OCI-LY3 (cell line): ENCODE results near the gene DNAJC17.

ENCODE experiments used
- EZH2phosphoT487 ChIP-seq: fragments of 200-600 bp; shearing (Covaris generic); IDR thresholded peaks from 2 replicates; pipeline ENCODE4 v1.6.1; 2018; ENCODE audit warnings: antibody characterized with exemption, mixed run types, low read depth
- TF ChIP-seq, protein P1 (sequence below): fragments of 200-600, 300-600 bp; sonication (generic); IDR thresholded peaks from 2 replicates; pipeline ENCODE4 v1.5.1; 2014; ENCODE audit warnings: antibody characterized with exemption, low read length, low read depth

DNA sequence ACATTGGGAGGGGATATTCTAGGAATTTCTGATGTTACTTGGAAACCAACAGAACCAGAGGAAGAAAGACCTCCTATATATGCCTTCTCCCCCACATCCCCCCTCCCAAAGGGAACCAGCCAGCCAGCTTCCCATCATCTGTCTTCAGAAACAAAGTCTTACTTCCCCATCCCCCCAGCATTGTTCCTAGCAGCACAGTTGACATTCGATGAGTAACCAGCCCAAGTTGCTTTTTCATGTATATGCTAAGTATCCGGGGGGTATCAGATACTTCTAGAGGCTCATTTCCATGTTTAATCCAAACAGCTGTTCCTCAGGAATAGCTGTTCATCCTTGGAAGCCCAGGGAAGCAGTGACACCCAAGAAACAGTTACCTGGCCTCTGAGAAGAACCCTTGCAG lies 68.2 kb downstream of the DNAJC17 start:
- TF ChIP-seq, protein P1, sequence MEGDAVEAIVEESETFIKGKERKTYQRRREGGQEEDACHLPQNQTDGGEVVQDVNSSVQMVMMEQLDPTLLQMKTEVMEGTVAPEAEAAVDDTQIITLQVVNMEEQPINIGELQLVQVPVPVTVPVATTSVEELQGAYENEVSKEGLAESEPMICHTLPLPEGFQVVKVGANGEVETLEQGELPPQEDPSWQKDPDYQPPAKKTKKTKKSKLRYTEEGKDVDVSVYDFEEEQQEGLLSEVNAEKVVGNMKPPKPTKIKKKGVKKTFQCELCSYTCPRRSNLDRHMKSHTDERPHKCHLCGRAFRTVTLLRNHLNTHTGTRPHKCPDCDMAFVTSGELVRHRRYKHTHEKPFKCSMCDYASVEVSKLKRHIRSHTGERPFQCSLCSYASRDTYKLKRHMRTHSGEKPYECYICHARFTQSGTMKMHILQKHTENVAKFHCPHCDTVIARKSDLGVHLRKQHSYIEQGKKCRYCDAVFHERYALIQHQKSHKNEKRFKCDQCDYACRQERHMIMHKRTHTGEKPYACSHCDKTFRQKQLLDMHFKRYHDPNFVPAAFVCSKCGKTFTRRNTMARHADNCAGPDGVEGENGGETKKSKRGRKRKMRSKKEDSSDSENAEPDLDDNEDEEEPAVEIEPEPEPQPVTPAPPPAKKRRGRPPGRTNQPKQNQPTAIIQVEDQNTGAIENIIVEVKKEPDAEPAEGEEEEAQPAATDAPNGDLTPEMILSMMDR = no peak
- TF ChIP-seq EZH2phosphoT487 = no peak
